WTC11 (cell line): Measurements from ENCODE around the gene TMEFF2. TPM values are rescaled to one million over a fixed set of nuclear protein-coding genes. Genes with fewer than 3 reads are reported as not detected.

Experiments used
- ATAC-seq: fragments of 200-7000 bp; cut with Tn5 transposase; 2 replicates; pipeline ENCODE4 v1.10.0; 2021; ENCODE audit warnings: mild to moderate bottlenecking, moderate library complexity
- CTCF ChIA-PET: fragments of 300-600 bp; sonication (Branson Sonifier 250); formaldehyde crosslinking; loops from one replicate; lab custom pipeline; 2021; ENCODE audit warnings: antibody characterized with exemption; lab: Charles Lee
- POLR2A ChIA-PET: fragments of 350-600 bp; sonication (Branson Sonifier 250); formaldehyde crosslinking; loops from one replicate; lab custom pipeline; 2021; ENCODE audit warnings: antibody characterized with exemption; lab: Charles Lee
- DNase-seq: peaks from one replicate; pipeline ENCODE4 v3.0.0; 2021; ENCODE audit warnings: low spot score
- H3K27ac Mint-ChIP-seq: 2 replicates; pipeline ENCODE4 v1.8.0; 2021; ENCODE audit warnings: mixed read lengths
- H3K27me3 Mint-ChIP-seq: 2 replicates; pipeline ENCODE4 v1.8.0; 2021; ENCODE audit warnings: low read depth, mild to moderate bottlenecking, moderate library complexity, mixed read lengths
- H3K36me3 Mint-ChIP-seq: 2 replicates; pipeline ENCODE4 v1.8.0; 2021; ENCODE audit warnings: mixed read lengths
- H3K4me1 Mint-ChIP-seq: 2 replicates; pipeline ENCODE4 v1.8.0; 2022; ENCODE audit warnings: mixed read lengths
- H3K4me3 Mint-ChIP-seq: 2 replicates; pipeline ENCODE4 v1.8.0; 2021; ENCODE audit warnings: mild to moderate bottlenecking, moderate library complexity, mixed read lengths
- H3K9me3 Mint-ChIP-seq: 2 replicates; pipeline ENCODE4 v1.8.0; 2021; ENCODE audit warnings: mixed read lengths
- ATF3 ChIP-seq: sonication (generic); formaldehyde crosslinking; conservative IDR thresholded peaks from 2 replicates; pipeline ENCODE4 v1.8.1; 2022; ENCODE audit warnings: mild to moderate bottlenecking, missing genetic modification reagents
- CREB1 ChIP-seq: sonication (generic); formaldehyde crosslinking; IDR thresholded peaks from 2 replicates; pipeline ENCODE4 v1.8.0; 2023; ENCODE audit warnings: mild to moderate bottlenecking, missing genetic modification reagents
- E2F4 ChIP-seq: sonication (generic); formaldehyde crosslinking; IDR thresholded peaks from 2 replicates; pipeline ENCODE4 v1.8.1; 2022; ENCODE audit warnings: low read depth, mild to moderate bottlenecking, moderate library complexity, missing genetic modification reagents, borderline replicate concordance
- OVOL2 ChIP-seq: fragments of 250-450 bp; sonication (Bioruptor Pico); IDR thresholded peaks from 2 replicates; pipeline ENCODE4 v1.9.0; 2021; ENCODE audit warnings: mild to moderate bottlenecking, borderline replicate concordance
- PRDM15 ChIP-seq: sonication (generic); formaldehyde crosslinking; IDR thresholded peaks from 2 replicates; pipeline ENCODE4 v1.8.0; 2022; ENCODE audit warnings: missing genetic modification reagents
- RORB ChIP-seq: fragments of 250-450 bp; sonication (Bioruptor Pico); IDR thresholded peaks from 2 replicates; pipeline ENCODE4 v1.9.0; 2021; ENCODE audit warnings: mild to moderate bottlenecking
- SMAD4 ChIP-seq: sonication (generic); formaldehyde crosslinking; IDR thresholded peaks from 2 replicates; pipeline ENCODE4 v1.8.0; 2022; ENCODE audit warnings: mild to moderate bottlenecking, missing genetic modification reagents
- SOX15 ChIP-seq: fragments of 250-450 bp; sonication (Bioruptor Pico); IDR thresholded peaks from 2 replicates; pipeline ENCODE4 v1.9.0; 2021; ENCODE audit warnings: mild to moderate bottlenecking
- ZBTB43 ChIP-seq: sonication (generic); formaldehyde crosslinking; IDR thresholded peaks from 2 replicates; pipeline ENCODE4 v1.8.1; 2023; ENCODE audit warnings: mild to moderate bottlenecking, missing genetic modification reagents
- ZNF138 ChIP-seq: sonication (generic); formaldehyde crosslinking; conservative IDR thresholded peaks from 2 replicates; pipeline ENCODE4 v1.8.1; 2022; ENCODE audit warnings: mild to moderate bottlenecking, moderate library complexity, missing genetic modification reagents
- ZNF281 ChIP-seq: sonication (generic); formaldehyde crosslinking; IDR thresholded peaks from 2 replicates; pipeline ENCODE4 v1.8.0; 2023; ENCODE audit warnings: mild to moderate bottlenecking, missing genetic modification reagents
- ZNF416 ChIP-seq: fragments of 250-450 bp; sonication (Bioruptor Pico); IDR thresholded peaks from 2 replicates; pipeline ENCODE4 v1.9.0; 2021; ENCODE audit warnings: mild to moderate bottlenecking, inconsistent platforms
- ZNF532 ChIP-seq: fragments of 250-450 bp; sonication (Bioruptor Pico); IDR thresholded peaks from 2 replicates; pipeline ENCODE4 v1.9.0; 2021; ENCODE audit warnings: mild to moderate bottlenecking, borderline replicate concordance
- total RNA-seq: library from RNA; stranded (reverse); gene quantifications from 3 replicates; pipeline ENCODE4 v1.2.3, GENCODE V29; 2021
- TF ChIP-seq, protein P1 (sequence below): sonication (generic); formaldehyde crosslinking; IDR thresholded peaks from 2 replicates; pipeline ENCODE4 v1.8.1; 2023; ENCODE audit warnings: mild to moderate bottlenecking, missing genetic modification reagents
- TF ChIP-seq, protein P2 (sequence below): sonication (generic); formaldehyde crosslinking; IDR thresholded peaks from 2 replicates; pipeline ENCODE4 v1.8.1; 2023; ENCODE audit warnings: mild to moderate bottlenecking, missing genetic modification reagents, borderline replicate concordance

Gene TMEFF2
- total RNA-seq, 1 experiment from 2014 or later: 2.3 TPM

- TF ChIP-seq ZNF532 (CRISPR knock-in tag) (no peak), PRDM15 (CRISPR knock-in tag) (no peak), ZNF138 (CRISPR knock-in tag) (no peak), SOX15 (CRISPR knock-in tag) (no peak), E2F4 (CRISPR knock-in tag) (no peak)
These were observed 134.6 kb downstream of the TMEFF2 start (continued) for GRCh38 chr2:192060161-192060560.

DNA sequence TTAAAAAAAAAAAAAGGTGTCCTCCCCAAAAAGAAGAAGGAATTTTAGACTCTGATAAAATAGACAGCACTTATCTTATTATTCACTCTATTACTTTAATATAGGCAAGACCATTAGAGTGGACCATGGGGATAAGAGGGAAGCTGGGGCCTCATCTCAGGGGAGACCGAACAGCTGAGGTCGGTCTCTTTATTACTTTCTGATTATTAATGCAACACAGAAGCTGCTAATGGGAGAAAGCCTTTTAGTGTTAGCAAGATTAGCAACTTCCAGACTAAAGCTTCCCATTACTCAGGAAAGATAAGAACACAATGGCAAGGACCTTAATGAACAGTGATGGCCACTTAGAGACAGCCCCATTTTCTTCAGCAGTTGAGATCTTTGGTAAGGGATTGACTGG lies 135.5 kb downstream of the TMEFF2 start:
- CTCF ChIA-PET: no interaction called here
- POLR2A ChIA-PET: no interaction called here
- H3K4me1 Mint-ChIP-seq: peaks cover 19% of the 10 kb centered on the region
- DNase-seq (no peak), ATAC-seq (no peak)
- H3K27me3 Mint-ChIP-seq: no peaks in the 10 kb centered on the region
- no peak overlapping the region for H3K4me3 Mint-ChIP-seq
- H3K27ac Mint-ChIP-seq: no peak overlapping the region
- H3K9me3 Mint-ChIP-seq: no peaks in the 10 kb centered on the region
- H3K36me3 Mint-ChIP-seq: no peaks in the 10 kb centered on the region
- TF ChIP-seq OVOL2 (CRISPR knock-in tag) (no peak), SMAD4 (CRISPR knock-in tag) (no peak), ZNF416 (CRISPR knock-in tag) (no peak), CREB1 (CRISPR knock-in tag) (no peak), ATF3 (CRISPR knock-in tag) (no peak), RORB (no peak), ZNF281 (no peak), ZBTB43 (no peak)
- TF ChIP-seq, protein P1, sequence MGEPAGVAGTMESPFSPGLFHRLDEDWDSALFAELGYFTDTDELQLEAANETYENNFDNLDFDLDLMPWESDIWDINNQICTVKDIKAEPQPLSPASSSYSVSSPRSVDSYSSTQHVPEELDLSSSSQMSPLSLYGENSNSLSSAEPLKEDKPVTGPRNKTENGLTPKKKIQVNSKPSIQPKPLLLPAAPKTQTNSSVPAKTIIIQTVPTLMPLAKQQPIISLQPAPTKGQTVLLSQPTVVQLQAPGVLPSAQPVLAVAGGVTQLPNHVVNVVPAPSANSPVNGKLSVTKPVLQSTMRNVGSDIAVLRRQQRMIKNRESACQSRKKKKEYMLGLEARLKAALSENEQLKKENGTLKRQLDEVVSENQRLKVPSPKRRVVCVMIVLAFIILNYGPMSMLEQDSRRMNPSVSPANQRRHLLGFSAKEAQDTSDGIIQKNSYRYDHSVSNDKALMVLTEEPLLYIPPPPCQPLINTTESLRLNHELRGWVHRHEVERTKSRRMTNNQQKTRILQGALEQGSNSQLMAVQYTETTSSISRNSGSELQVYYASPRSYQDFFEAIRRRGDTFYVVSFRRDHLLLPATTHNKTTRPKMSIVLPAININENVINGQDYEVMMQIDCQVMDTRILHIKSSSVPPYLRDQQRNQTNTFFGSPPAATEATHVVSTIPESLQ (CRISPR knock-in tag): no peak
- TF ChIP-seq, protein P2, sequence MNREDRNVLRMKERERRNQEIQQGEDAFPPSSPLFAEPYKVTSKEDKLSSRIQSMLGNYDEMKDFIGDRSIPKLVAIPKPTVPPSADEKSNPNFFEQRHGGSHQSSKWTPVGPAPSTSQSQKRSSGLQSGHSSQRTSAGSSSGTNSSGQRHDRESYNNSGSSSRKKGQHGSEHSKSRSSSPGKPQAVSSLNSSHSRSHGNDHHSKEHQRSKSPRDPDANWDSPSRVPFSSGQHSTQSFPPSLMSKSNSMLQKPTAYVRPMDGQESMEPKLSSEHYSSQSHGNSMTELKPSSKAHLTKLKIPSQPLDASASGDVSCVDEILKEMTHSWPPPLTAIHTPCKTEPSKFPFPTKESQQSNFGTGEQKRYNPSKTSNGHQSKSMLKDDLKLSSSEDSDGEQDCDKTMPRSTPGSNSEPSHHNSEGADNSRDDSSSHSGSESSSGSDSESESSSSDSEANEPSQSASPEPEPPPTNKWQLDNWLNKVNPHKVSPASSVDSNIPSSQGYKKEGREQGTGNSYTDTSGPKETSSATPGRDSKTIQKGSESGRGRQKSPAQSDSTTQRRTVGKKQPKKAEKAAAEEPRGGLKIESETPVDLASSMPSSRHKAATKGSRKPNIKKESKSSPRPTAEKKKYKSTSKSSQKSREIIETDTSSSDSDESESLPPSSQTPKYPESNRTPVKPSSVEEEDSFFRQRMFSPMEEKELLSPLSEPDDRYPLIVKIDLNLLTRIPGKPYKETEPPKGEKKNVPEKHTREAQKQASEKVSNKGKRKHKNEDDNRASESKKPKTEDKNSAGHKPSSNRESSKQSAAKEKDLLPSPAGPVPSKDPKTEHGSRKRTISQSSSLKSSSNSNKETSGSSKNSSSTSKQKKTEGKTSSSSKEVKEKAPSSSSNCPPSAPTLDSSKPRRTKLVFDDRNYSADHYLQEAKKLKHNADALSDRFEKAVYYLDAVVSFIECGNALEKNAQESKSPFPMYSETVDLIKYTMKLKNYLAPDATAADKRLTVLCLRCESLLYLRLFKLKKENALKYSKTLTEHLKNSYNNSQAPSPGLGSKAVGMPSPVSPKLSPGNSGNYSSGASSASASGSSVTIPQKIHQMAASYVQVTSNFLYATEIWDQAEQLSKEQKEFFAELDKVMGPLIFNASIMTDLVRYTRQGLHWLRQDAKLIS: no peak
